Panc1 (cell line): ENCODE measurements around the gene EXOC6B. TPM values are rescaled to one million over a fixed set of nuclear protein-coding genes. Genes with fewer than 3 reads are reported as not detected.

Experiments
- ATAC-seq: fragments of 200-7000 bp; cut with Tn5 transposase; 2 replicates; pipeline ENCODE4 v1.9.1; 2020; ENCODE audit warnings: mild to moderate bottlenecking, moderate library complexity
- BruUV-seq: library from RNA; stranded (reverse); fragments of 400-500 nt; replicated peaks from 2 replicates; lab custom pipeline; 2021; lab: Mats Ljungman, UMichigan
- CTCF ChIA-PET: fragments of 300-600 bp; sonication (Branson Sonifier 250); formaldehyde crosslinking; loops from one replicate; lab custom pipeline; 2022; ENCODE audit warnings: antibody characterized with exemption; lab: Charles Lee
- POLR2A ChIA-PET: fragments of 300-600 bp; sonication (Branson Sonifier 250); formaldehyde crosslinking; loops from one replicate; lab custom pipeline; 2022; ENCODE audit warnings: antibody characterized with exemption; lab: Charles Lee
- DNase-seq: peaks from one replicate; pipeline ENCODE4 v3.0.0-alpha.2; 2010; ENCODE audit warnings: low read depth, low spot score
- H3K27ac ChIP-seq: 2 replicates; pipeline ENCODE4 v1.5.1; 2011; ENCODE audit warnings: mild to moderate bottlenecking, low read length, inconsistent platforms
- H3K27me3 ChIP-seq: fragments of 200-500 bp; sonication (Bioruptor generic); 2 replicates; pipeline ENCODE4 v1.6.0; 2014; ENCODE audit warnings: low read length, inconsistent platforms; ENCODE audit not compliant: control insufficient read depth, insufficient read depth
- H3K36me3 ChIP-seq: fragments of 200-500 bp; sonication (Bioruptor generic); 2 replicates; pipeline ENCODE4 v1.5.1; 2014; ENCODE audit warnings: inconsistent platforms, mild to moderate bottlenecking, low read length, moderate library complexity; ENCODE audit not compliant: control insufficient read depth, insufficient read depth
- H3K4me1 ChIP-seq: 2 replicates; pipeline ENCODE4 v1.5.1; 2011; ENCODE audit warnings: inconsistent platforms, mild to moderate bottlenecking, low read length, moderate library complexity; ENCODE audit not compliant: control insufficient read depth, insufficient read depth
- H3K4me3 ChIP-seq, 2 experiments: 2 replicates each; pipeline ENCODE4 v1.5.1; 2011 to 2012; ENCODE audit warnings: low read depth in 2 of 2, low read length in 2 of 2, mild to moderate bottlenecking in 2 of 2, inconsistent platforms in 1 of 2, moderate library complexity in 1 of 2
- H3K9me3 ChIP-seq: fragments of 200-500 bp; sonication (Bioruptor generic); 2 replicates; pipeline ENCODE4 v1.5.1; 2014; ENCODE audit warnings: low read depth, mild to moderate bottlenecking, inconsistent platforms, low read length, moderate library complexity; ENCODE audit not compliant: control insufficient read depth, insufficient read depth
- CTCF ChIP-seq: fragments of 450-650 bp; IDR thresholded peaks from 2 replicates; pipeline ENCODE4 v1.5.1; 2017; ENCODE audit warnings: mild to moderate bottlenecking
- POLR2AphosphoS5 ChIP-seq: IDR thresholded peaks from 2 replicates; pipeline ENCODE4 v1.6.1; 2012; ENCODE audit warnings: mild to moderate bottlenecking, low read depth, low read length, moderate library complexity
- REST ChIP-seq, 2 experiments: IDR thresholded peaks; 2 replicates each; pipeline ENCODE4 v1.6.1; 2011 to 2012; ENCODE audit warnings: low read depth in 2 of 2, control low read depth in 1 of 2, low read length in 1 of 2, mild to moderate bottlenecking in 1 of 2, moderate library complexity in 1 of 2; ENCODE audit not compliant: insufficient read depth in 1 of 2
- SIN3A ChIP-seq: IDR thresholded peaks from 2 replicates; pipeline ENCODE4 v1.6.1; 2012; ENCODE audit warnings: low read depth, mild to moderate bottlenecking, low read length, moderate library complexity, borderline replicate concordance; ENCODE audit not compliant: insufficient read depth
- TCF7L2 ChIP-seq: IDR thresholded peaks from 2 replicates; pipeline ENCODE4 v1.6.1; 2011; ENCODE audit warnings: mild to moderate bottlenecking, low read depth, low read length, inconsistent platforms
- in situ Hi-C: cut with HindIII; loops from 2 replicates; pipeline ENCODE4 v1.10.0; 2016; ENCODE audit warnings: low sequenced_read_pairs, low pct_unique_long_range_greater_than_20kb
- intact Hi-C: fragments of 100-400 bp; cut with micrococcal nuclease; formaldehyde crosslinking; loops from one replicate; pipeline ENCODE4 v1.10.0; 2022; ENCODE audit not compliant: unreplicated experiment
- total RNA-seq: library from RNA; stranded (reverse); gene quantifications from one replicate; pipeline ENCODE4 v1.2.1, GENCODE V29; 2021; ENCODE audit not compliant: unreplicated experiment

Gene EXOC6B
- total RNA-seq, 1 experiment from 2014 or later: 23.2 TPM

- DNase-seq: no peak
- no peak overlapping the region for H3K4me3 ChIP-seq
- intact Hi-C loops (no loop called here), in situ Hi-C loops (no loop called here)
- H3K27ac ChIP-seq: no peak overlapping the region
- H3K9me3 ChIP-seq: no peaks in the 10 kb centered on the region
- no TSS peak for BruUV-seq
- H3K36me3 ChIP-seq: no peaks in the 10 kb centered on the region
- TF ChIP-seq SIN3A (no peak), CTCF (no peak), POLR2AphosphoS5 (no peak)
- CTCF ChIA-PET: no interaction called here
- ATAC-seq: no peak
- no peaks in the 10 kb centered on the region for H3K4me1 ChIP-seq
- POLR2A ChIA-PET: no interaction called here
- H3K27me3 ChIP-seq: no peaks in the 10 kb centered on the region
Measured at GRCh38 chr2:72289736-72290135, 536.1 kb downstream of the EXOC6B start.

- H3K36me3 ChIP-seq: no peaks in the 10 kb centered on the region
- no peak overlapping the region for H3K27ac ChIP-seq
- H3K4me3 ChIP-seq: no peak overlapping the region
- ChIA-PET POLR2A (no interaction called here), CTCF (no interaction called here)
- in situ Hi-C loops (no loop called here), intact Hi-C loops (no loop called here)
- no peak for DNase-seq
- no peak for TF ChIP-seq SIN3A
- no peak for TF ChIP-seq TCF7L2
- TF ChIP-seq REST (IDR thresholded peaks at IDR 0.05; ENCODE audit: insufficient read depth in 1 of 2, low read depth in 2 of 2, low read length in 1 of 2): no peak
- no peak for TF ChIP-seq POLR2AphosphoS5
- TF ChIP-seq CTCF: no peak
- BruUV-seq: no TSS peak
- H3K4me1 ChIP-seq: no peaks in the 10 kb centered on the region
- H3K9me3 ChIP-seq: no peaks in the 10 kb centered on the region
- no peaks in the 10 kb centered on the region for H3K27me3 ChIP-seq
- no peak for ATAC-seq
Measured at GRCh38 chr2:72289283-72289682, 536.5 kb downstream of the EXOC6B start.

GRCh38 chr2:72278046-72278445 is 547.8 kb downstream of the EXOC6B start:
- Histone ChIP-seq H3K36me3 (no peaks in the 10 kb centered on the region), H3K27me3 (no peaks in the 10 kb centered on the region), H3K4me3 (no peak overlapping the region), H3K4me1 (no peaks in the 10 kb centered on the region), H3K27ac (no peak overlapping the region), H3K9me3 (no peaks in the 10 kb centered on the region)
- ATAC-seq: no peak
- ChIA-PET POLR2A (no interaction called here), CTCF (no interaction called here)
- no peak for DNase-seq
- TF ChIP-seq CTCF (no peak), POLR2AphosphoS5 (no peak), SIN3A (no peak), TCF7L2 (no peak), REST (IDR thresholded peaks at IDR 0.05; ENCODE audit: insufficient read depth in 1 of 2, low read depth in 2 of 2, low read length in 1 of 2) (no peak)
- BruUV-seq: no TSS peak
- intact Hi-C loops (no loop called here), in situ Hi-C loops (no loop called here)
